GM12878 (cell line): Measurements from ENCODE around the gene SCT. TPM values are rescaled to one million over a fixed set of nuclear protein-coding genes. Genes with fewer than 3 reads are reported as not detected.

Source experiments
- ATAC-seq: fragments of 200-7000 bp; cut with Tn5 transposase; 3 replicates; pipeline ENCODE4 v1.9.1; 2020; ENCODE audit warnings: mild to moderate bottlenecking, moderate library complexity
- BruUV-seq: library from RNA; stranded (reverse); fragments of 400-500 nt; replicated peaks from 2 replicates; lab custom pipeline; 2021; lab: Mats Ljungman, UMichigan
- CTCF ChIA-PET: fragments of 300-600 bp; sonication (Branson Sonifier 250); formaldehyde crosslinking; extraction: SDS; loops from one replicate; lab custom pipeline; 2021; ENCODE audit warnings: inconsistent platforms; lab: Yijun Ruan, JAX
- POLR2A ChIA-PET: fragments of 350-600 bp; formaldehyde crosslinking; extraction: SDS; loops from one replicate; lab custom pipeline; 2021; ENCODE audit warnings: inconsistent platforms; lab: Charles Lee
- RAD21 ChIA-PET: fragments of 300-600 bp; sonication (Branson Sonifier 250); formaldehyde crosslinking; loops from one replicate; lab custom pipeline; 2023; ENCODE audit warnings: antibody characterized with exemption; ENCODE audit not compliant: unreplicated experiment; lab: Charles Lee
- SMC1A ChIA-PET: fragments of 300-600 bp; sonication (Branson Sonifier 250); formaldehyde crosslinking; loops from one replicate; lab custom pipeline; 2023; ENCODE audit not compliant: unreplicated experiment, uncharacterized antibody; lab: Charles Lee
- DNase-seq: peaks from one replicate; pipeline ENCODE4 v3.0.0-alpha.2; 2011; ENCODE audit warnings: low read depth, low spot score
- FAIRE-seq: peaks from 3 replicates; lab custom pipeline; 2011; peaks lifted over from hg19 to GRCh38; lab: Jason Lieb, UNC
- H2AFZ ChIP-seq: 2 replicates; pipeline ENCODE4 v1.6.0; 2011; ENCODE audit warnings: low read depth, low read length, control low read depth; ENCODE audit not compliant: control insufficient read depth
- H3K27ac ChIP-seq: 2 replicates; pipeline ENCODE4 v1.5.1; 2011; ENCODE audit warnings: control low read depth; ENCODE audit not compliant: control insufficient read depth, insufficient read depth
- H3K27me3 ChIP-seq, 2 experiments: replicated peaks in 1 of 2; 2 replicates each; pipeline versions ENCODE4 v1.6.0 to v1.6.1; 2011; ENCODE audit warnings: low read length in 1 of 2; ENCODE audit not compliant: control insufficient read depth in 2 of 2, insufficient read depth in 2 of 2
- H3K36me3 ChIP-seq, 2 experiments: 2 replicates each; pipeline ENCODE4 v1.5.1; 2011; ENCODE audit warnings: low read length in 1 of 2; ENCODE audit not compliant: control insufficient read depth in 2 of 2, insufficient read depth in 2 of 2
- H3K4me1 ChIP-seq: 2 replicates; pipeline ENCODE4 v1.6.1; 2011; ENCODE audit warnings: mild to moderate bottlenecking, low read length, moderate library complexity, mixed read lengths; ENCODE audit not compliant: control insufficient read depth, insufficient read depth
- H3K4me2 ChIP-seq: 2 replicates; pipeline ENCODE4 v1.6.0; 2011; ENCODE audit warnings: control low read depth; ENCODE audit not compliant: control insufficient read depth, insufficient read depth
- H3K4me3 ChIP-seq: fragments of 200-600 bp; sonication (generic); 2 replicates; pipeline ENCODE4 v1.5.1; 2016
- H3K79me2 ChIP-seq: 2 replicates; pipeline ENCODE4 v1.6.0; 2011; ENCODE audit warnings: low read length; ENCODE audit not compliant: control insufficient read depth, insufficient read depth
- H3K9ac ChIP-seq: 2 replicates; pipeline ENCODE4 v1.8.0; 2011; ENCODE audit warnings: low read length, control low read depth, mixed read lengths; ENCODE audit not compliant: control insufficient read depth, insufficient read depth
- H3K9me3 ChIP-seq: replicated peaks from 3 replicates; pipeline ENCODE4 v1.5.1; 2011; ENCODE audit warnings: mild to moderate bottlenecking, low read length; ENCODE audit not compliant: control insufficient read depth, insufficient read depth
- H4K20me1 ChIP-seq: 2 replicates; pipeline ENCODE4 v1.6.0; 2011; ENCODE audit not compliant: control insufficient read depth, insufficient read depth
- IKZF1 ChIP-seq: fragments of 450-650 bp; conservative IDR thresholded peaks from 2 replicates; pipeline ENCODE4 v1.6.1; 2017; ENCODE audit warnings: antibody characterized with exemption, mild to moderate bottlenecking
- MTA2 ChIP-seq: fragments of 450-650 bp; IDR thresholded peaks from 2 replicates; pipeline ENCODE4 v1.6.1; 2016; ENCODE audit warnings: low read depth, mild to moderate bottlenecking, moderate library complexity
- NBN ChIP-seq: fragments of 450-650 bp; IDR thresholded peaks from 2 replicates; pipeline ENCODE4 v1.6.1; 2016
- RAD21 ChIP-seq: IDR thresholded peaks from 2 replicates; pipeline ENCODE4 v1.6.1; 2011; ENCODE audit warnings: mild to moderate bottlenecking, low read depth, low read length, moderate library complexity; ENCODE audit not compliant: insufficient read depth
- TCF12 ChIP-seq: IDR thresholded peaks from 2 replicates; pipeline ENCODE4 v1.6.1; 2011; ENCODE audit warnings: low read depth, mild to moderate bottlenecking, low read length
- YBX1 ChIP-seq: fragments of 450-650 bp; IDR thresholded peaks from 2 replicates; pipeline ENCODE4 v1.6.1; 2016; ENCODE audit warnings: antibody characterized with exemption
- ZNF384 ChIP-seq: IDR thresholded peaks from 2 replicates; pipeline ENCODE4 v1.6.1; 2012; ENCODE audit warnings: low read depth, mild to moderate bottlenecking, low read length, improper control_type of control experiment, borderline replicate concordance
- WGBS: methylation state at CpG from one replicate; pipeline ENCODE4 v1.1.6; 2016; ENCODE audit warnings: low lambda C conversion rate; ENCODE audit not compliant: insufficient replicate concordance, insufficient coverage; ENCODE audit errors: missing lambda C conversion rate; 5-methylcytosine and 5-hydroxymethylcytosine counted together
- in situ Hi-C: fragments of 300-500 bp; cut with MboI; formaldehyde crosslinking; loops from 9 replicates; pipeline ENCODE4 v1.14.3; 2018; ENCODE audit warnings: mixed read lengths
- intact Hi-C: fragments of 100-400 bp; cut with micrococcal nuclease; formaldehyde crosslinking; loops from one replicate; pipeline ENCODE4 v1.14.2; 2022; ENCODE audit not compliant: unreplicated experiment
- polyA plus RNA-seq, 11 experiments: library from polyadenylated mRNA; depleted of rRNA in 4 of 11; unstranded in 6 of 11; stranded (reverse) in 5 of 11; fragments of >200 nt; fragmentation: Nextera tagmentation in 4 of 11; fragmentation: Illumina TruSeq in 1 of 11; extraction: Ambion mirVana in 4 of 11; extraction: Trizol in 1 of 11; gene quantifications; 1 replicate in 1 of 11; 2 replicates in 10 of 11; pipeline versions ENCODE4 v1.2.1 to v1.2.3, GENCODE V29; 2011 to 2016; ENCODE audit warnings: inconsistent platforms in 2 of 11, missing spikeins in 2 of 11, low read depth in 1 of 11
- total RNA-seq, 4 experiments: library from RNA; depleted of rRNA in 3 of 4; stranded (reverse); fragments of >200 nt in 3 of 4; fragmentation: Illumina TruSeq in 1 of 4; extraction: Trizol in 1 of 4; gene quantifications; 2 replicates each; pipeline versions ENCODE4 v1.2.1 to v1.2.3, GENCODE V29; 2013 to 2021

The SCT gene
- total and polyA plus RNA-seq, 10 of the 15 experiments (the other 5 are each of a cell fraction or from before 2014, with no cell fraction given): not detected

DNA sequence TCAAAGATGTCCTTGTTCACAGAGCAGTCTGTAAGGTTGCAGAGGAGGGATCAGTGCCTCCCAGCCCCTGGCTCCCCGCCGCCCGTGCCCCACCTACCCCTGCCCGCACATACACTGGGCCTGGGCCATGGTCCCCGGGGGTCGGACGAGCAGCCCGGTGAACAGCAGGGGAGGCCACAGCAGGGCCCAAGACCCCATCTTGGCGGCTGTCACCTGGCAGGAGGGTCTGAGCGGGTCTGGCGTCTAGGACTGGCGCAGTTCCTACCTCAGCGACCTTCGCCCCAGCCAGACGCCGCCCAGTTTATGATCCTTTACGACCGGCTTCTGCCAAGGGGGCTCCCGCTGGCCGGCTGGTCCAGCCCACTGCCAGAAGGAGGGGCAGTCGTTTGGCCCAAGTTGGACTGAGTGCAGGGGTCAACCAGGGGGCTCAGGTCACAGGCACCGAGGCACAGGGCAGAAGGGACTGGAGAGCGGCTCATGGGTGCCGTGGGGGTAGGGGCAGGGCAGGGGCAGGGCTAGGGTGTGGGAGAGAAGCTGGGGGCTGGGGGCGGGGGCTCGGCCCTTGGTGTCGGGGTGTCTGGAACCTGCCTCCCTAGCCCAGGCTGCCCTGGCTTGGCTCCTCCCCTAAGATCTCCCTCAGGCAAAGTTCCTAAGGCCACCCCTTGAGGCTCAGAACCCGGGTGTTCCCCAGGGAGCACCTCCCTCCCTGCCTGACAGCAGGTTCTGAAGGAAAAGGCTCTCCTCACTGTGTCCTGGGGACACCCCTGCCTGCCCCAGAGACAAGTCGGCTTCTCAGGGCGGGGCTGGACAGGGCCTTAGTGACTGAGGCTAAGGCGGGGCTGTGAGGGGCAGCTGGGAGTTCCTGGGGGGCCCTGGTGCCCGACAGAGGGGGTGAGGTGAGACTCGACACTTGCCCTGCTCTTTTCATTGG lies 2.0 kb downstream of the SCT start, which contains the start of gene CDHR5:
TSS of gene CDHR5 (minus strand) at position 251 of the 931 bp plus-strand sequence. CDS start at position 198, 53 bp downstream.
- Histone ChIP-seq H3K36me3 (no peaks in the 10 kb centered on the region), H3K9ac (no peak within 1 kb of the TSS), H3K79me2 (no peaks in the 10 kb centered on the region), H3K27me3 (no peaks in the 10 kb centered on the region), H2AFZ (no peak within 1 kb of the TSS), H3K4me2 (no peak within 1 kb of the TSS), H3K4me1 (peaks cover 18% of the 10 kb centered on the region), H3K27ac (no peak within 1 kb of the TSS), H3K9me3 (no peaks in the 10 kb centered on the region), H3K4me3 (no peak within 1 kb of the TSS), H4K20me1 (no peaks in the 10 kb centered on the region)
- ATAC-seq: 0 out of 3 replicates have a peak, but pooled peaks have one; percentile 10
- no TSS peak for BruUV-seq
- POLR2A ChIA-PET: no interaction called here
- RAD21 ChIA-PET: no interaction called here
- in situ Hi-C loops: no loop called here
- WGBS: 81% methylated on average over 30 of the region's 33 CpGs
- SMC1A ChIA-PET: no interaction called here
- CTCF ChIA-PET: interaction anchor here (1.1 kb wide), 1 partner anchor 101 kb away, joined by 3 read pairs; no protein-coding TSS in a partner anchor
- intact Hi-C loops: no loop called here
- no peak for DNase-seq
- TF ChIP-seq YBX1: no peak
- TF ChIP-seq MTA2: no peak
- no peak for TF ChIP-seq IKZF1
- no peak for TF ChIP-seq ZNF384
- TF ChIP-seq TCF12: no peak
- no peak for TF ChIP-seq NBN
- no peak for TF ChIP-seq RAD21
- TF ChIP-seq, all 136 proteins: peak for 0
- no peak for FAIRE-seq
